Activated T-cell treated with anti-CD3 and anti-CD28 coated beads for 1 hour (primary cell): ENCODE data around the gene SVOPL.

Experiments used
- DNase-seq: peaks from one replicate; pipeline ENCODE4 v3.0.0-alpha.2; 2020; ENCODE audit warnings: low read depth

The SVOPL gene

GRCh38 chr7:138661069-138661635, 40.0 kb downstream of the SVOPL start:
- DNase-seq: no peak

- no peak for DNase-seq
Observed at GRCh38 chr7:138658889-138659288, 42.3 kb downstream of the SVOPL start.

GRCh38 chr7:138657854-138658386, 43.2 kb downstream of the SVOPL start:
- DNase-seq: no peak

GRCh38 chr7:138656952-138657351, 44.2 kb downstream of the SVOPL start:
- DNase-seq: no peak

GRCh38 chr7:138654616-138655015, 46.5 kb downstream of the SVOPL start:
- DNase-seq: no peak

- no peak for DNase-seq
Observed at GRCh38 chr7:138649506-138649905, 51.7 kb downstream of the SVOPL start.

- no peak for DNase-seq
Observed at GRCh38 chr7:138645284-138645683, 55.9 kb downstream of the SVOPL start.

- DNase-seq: no peak
Observed at GRCh38 chr7:138632826-138633602, 68.1 kb downstream of the SVOPL start.

GRCh38 chr7:138632384-138632783, 68.8 kb downstream of the SVOPL start:
- no peak for DNase-seq

GRCh38 chr7:138630059-138630610, 71.0 kb downstream of the SVOPL start:
- no peak for DNase-seq

GRCh38 chr7:138627361-138627760, 73.8 kb downstream of the SVOPL start:
- no peak for DNase-seq

GRCh38 chr7:138626846-138627245, 74.3 kb downstream of the SVOPL start:
- no peak for DNase-seq

- no peak for DNase-seq
Observed at GRCh38 chr7:138625849-138626230, 75.3 kb downstream of the SVOPL start.

- DNase-seq: no peak
Observed at GRCh38 chr7:138625084-138625848, 75.9 kb downstream of the SVOPL start.

- no peak for DNase-seq
Observed at GRCh38 chr7:138622841-138623240, 78.3 kb downstream of the SVOPL start.

GRCh38 chr7:138618933-138619332, 82.2 kb downstream of the SVOPL start:
- DNase-seq: no peak

- no peak for DNase-seq
Observed at GRCh38 chr7:138618506-138618905, 82.7 kb downstream of the SVOPL start.

- no peak for DNase-seq
Observed at GRCh38 chr7:138616085-138616484, 85.1 kb downstream of the SVOPL start.

GRCh38 chr7:138613630-138614029, 87.5 kb downstream of the SVOPL start:
- DNase-seq: no peak

- no peak for DNase-seq
Observed at GRCh38 chr7:138610671-138611170, 90.4 kb downstream of the SVOPL start.

- DNase-seq: no peak
Observed at GRCh38 chr7:138608275-138608674, 92.9 kb downstream of the SVOPL start.
